Epithelial cell of proximal tubule (primary cell): Measurements from ENCODE around the gene OPA3. TPM values are rescaled to one million over a fixed set of nuclear protein-coding genes. Genes with fewer than 3 reads are reported as not detected.

Experiments
- DNase-seq: peaks from one replicate; pipeline ENCODE4 v3.0.0-alpha.2; 2011; ENCODE audit warnings: low read depth
- H3K4me3 ChIP-seq: 2 replicates; pipeline ENCODE4 v1.5.1; 2011; ENCODE audit warnings: low read depth, mild to moderate bottlenecking, low read length
- total RNA-seq: library from RNA; depleted of rRNA; stranded (reverse); fragments of >200 nt; gene quantifications from 2 replicates; pipeline ENCODE4 v1.2.3, GENCODE V29; 2015
- TF ChIP-seq, protein P1 (sequence below): conservative IDR thresholded peaks from 2 replicates; pipeline ENCODE4 v1.5.1; 2012; ENCODE audit warnings: low read depth, mild to moderate bottlenecking, low read length

The OPA3 gene
- total RNA-seq, 1 donor from 2014 or later: 12.6 TPM

DNA sequence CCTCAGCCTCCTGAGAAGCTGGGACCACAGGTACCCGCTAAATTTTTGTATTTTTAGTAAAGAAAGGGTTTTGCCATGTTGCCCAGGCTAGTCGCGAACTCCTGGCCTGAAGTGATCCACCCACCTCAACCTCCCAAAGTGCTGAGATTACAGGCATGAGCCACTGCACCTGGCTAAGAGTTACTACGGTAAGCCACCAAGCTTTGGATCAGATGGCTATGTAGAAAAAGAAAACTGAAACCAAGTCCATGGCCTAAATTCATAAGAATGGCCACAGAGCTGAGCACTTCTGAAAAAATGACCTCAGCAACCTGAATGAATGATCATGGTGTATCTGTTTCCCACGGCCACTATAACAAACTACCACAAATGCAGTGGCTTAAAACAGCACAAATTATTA, 9.4 kb downstream of the OPA3 start:
- DNase-seq: no peak
- no peak overlapping the region for H3K4me3 ChIP-seq
- TF ChIP-seq, protein P1, sequence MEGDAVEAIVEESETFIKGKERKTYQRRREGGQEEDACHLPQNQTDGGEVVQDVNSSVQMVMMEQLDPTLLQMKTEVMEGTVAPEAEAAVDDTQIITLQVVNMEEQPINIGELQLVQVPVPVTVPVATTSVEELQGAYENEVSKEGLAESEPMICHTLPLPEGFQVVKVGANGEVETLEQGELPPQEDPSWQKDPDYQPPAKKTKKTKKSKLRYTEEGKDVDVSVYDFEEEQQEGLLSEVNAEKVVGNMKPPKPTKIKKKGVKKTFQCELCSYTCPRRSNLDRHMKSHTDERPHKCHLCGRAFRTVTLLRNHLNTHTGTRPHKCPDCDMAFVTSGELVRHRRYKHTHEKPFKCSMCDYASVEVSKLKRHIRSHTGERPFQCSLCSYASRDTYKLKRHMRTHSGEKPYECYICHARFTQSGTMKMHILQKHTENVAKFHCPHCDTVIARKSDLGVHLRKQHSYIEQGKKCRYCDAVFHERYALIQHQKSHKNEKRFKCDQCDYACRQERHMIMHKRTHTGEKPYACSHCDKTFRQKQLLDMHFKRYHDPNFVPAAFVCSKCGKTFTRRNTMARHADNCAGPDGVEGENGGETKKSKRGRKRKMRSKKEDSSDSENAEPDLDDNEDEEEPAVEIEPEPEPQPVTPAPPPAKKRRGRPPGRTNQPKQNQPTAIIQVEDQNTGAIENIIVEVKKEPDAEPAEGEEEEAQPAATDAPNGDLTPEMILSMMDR: no peak

DNA sequence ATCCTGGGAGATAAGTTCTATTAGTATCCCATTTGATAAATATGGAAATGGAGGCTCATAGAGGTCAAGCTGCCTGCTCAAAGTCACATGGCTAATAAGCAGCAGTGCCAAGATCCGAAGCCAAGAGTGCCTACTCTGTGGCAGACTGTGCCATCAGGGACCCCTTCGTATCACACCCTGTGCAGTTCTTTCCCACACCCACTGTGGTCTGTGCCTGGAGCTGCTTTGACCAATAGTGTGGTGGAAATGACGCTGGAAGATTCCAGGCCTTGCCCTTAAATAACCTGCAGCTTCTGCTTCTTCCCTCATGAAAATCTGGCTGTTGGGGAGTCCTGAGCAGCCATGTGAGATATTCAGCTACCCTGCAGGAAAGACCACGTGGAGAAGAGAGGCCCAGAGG, 10.1 kb downstream of the OPA3 start:
- TF ChIP-seq, protein P1: no peak
- no peak for DNase-seq
- H3K4me3 ChIP-seq: no peak overlapping the region

DNA sequence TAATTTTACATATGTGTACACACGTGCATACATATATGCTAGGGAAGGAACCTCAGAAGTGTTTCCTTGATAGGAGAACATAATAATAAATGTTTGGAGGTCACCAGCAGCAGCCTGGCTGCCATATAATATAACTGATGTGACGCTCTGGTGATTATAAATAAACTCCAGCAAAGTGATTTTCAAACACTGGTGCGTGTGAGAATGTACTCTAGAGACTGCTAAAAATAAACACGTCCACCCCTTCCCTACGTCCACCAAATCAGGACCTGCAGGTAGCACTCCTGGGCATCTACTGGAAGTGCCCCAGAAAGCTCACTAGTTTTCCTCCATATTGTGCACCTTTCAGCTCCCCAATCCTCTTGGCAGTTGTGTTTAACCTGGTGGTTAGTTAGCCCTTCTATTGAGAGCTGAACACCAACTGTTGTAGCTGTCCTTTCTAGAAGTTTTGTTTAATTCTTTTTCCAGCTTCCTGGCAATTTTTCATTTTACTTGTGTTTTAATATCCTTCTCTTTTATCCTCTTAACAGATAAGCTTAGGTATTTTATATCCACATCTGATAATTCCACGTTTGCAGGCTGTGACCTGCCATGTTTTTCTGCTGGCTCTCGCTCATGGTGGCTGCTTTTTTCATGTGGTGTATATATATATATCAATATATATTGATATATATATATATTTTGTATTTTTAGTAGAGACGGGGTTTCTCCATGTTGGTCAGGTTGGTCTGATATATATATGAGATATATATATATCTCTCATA, 13.0 kb downstream of the OPA3 start:
- DNase-seq: no peak
- TF ChIP-seq, protein P1: no peak
- H3K4me3 ChIP-seq: no peak overlapping the region

DNA sequence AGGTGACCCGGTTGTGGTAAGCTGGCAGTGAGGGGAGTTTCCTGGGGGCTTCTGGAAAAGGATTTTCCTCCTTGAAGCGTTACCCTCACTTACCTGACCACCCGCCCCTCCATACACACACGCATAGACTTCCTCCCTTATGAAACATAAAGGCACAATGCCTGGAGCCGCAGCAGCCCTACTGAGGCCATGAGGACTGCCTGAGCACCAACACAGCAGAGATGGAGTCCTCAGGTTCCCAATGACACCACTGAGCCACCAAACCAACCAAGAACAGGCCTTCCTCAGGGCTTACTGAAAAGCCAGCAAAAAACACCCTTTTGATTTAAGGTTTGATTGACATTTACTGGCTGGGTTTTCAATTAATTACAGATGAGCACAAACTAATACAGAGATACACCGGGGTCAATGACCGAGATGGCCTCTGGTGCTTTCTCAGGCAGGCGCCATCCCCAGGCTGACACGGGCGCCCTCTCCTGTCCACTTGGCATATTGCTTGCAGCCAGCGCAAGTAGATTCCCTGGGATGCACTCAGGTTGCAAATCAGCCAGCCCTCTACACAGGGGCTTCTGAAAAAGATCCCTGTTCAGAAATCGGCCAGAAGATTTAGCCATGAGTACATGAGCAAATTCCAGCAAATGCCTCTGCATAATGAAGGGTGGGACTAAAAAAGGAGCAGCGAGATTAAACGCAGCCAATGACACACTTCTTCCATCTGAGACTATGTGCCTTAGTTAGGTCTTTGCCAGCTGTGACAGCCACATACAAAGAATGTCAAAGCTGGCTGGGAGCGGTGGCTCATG, 14.8 kb downstream of the OPA3 start:
- TF ChIP-seq, protein P1: peak; percentile 92
- no peak for DNase-seq
- no peak overlapping the region for H3K4me3 ChIP-seq

DNA sequence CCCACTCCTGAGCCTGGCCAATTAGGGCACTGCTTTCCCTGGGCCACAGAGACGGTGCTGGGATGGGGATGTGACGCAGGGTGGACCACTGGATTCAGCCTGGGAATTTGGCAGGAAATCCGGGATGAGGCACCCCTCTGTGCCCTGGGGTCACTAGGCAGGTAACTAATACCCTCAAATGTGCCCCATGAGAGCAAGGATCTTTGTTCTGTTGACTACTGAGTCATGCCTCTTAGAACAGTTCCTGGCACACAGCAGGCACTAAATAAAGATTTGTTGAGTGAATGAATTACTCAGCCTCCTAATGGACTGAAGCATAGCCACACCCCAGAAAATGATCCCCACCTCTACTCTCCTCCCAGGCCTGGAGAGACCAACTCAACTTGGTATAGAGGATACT, 15.9 kb downstream of the OPA3 start:
- peak; percentile 72 for DNase-seq
- no peak overlapping the region for H3K4me3 ChIP-seq
- TF ChIP-seq, protein P1: no peak

DNA sequence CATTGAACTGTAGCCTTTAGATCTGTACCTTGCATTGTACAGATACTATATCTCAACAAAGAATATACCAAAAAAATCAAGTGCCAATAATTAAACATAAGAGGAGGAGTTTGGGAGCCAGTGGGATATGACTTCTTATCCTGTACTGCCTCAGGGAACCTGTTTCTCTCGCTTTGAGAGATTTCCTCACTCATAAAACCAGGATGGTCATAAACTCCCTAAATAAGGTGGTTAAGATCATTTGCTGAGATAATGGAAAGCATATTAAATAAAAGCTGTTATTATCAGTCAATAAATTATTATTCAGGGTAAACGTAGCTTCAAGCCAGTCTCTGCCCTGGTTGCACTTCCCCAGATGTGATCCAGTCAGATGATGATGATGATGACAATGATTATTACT, 17.0 kb downstream of the OPA3 start:
- H3K4me3 ChIP-seq: no peak overlapping the region
- TF ChIP-seq, protein P1: no peak
- no peak for DNase-seq
